ENCODE results near the gene OLFM2. TPM values are rescaled to one million over a fixed set of nuclear protein-coding genes. Genes with fewer than 3 reads are reported as not detected.
"Not testable (repeated sequence)": the region's sequence is repeated elsewhere in the genome, so short reads cannot be mapped to it uniquely, and the experiment has no call there.

OLFM2 gene
- total RNA-seq, 1 donor from 2014 or later: 10.8 TPM

- peak; percentile 99 for DNase-seq (ENCODE audit: low spot score)
Observed at GRCh38 chr19:9834726-9835506, 101.4 kb downstream of the OLFM2 start, which contains the start of gene PIN1. Gene PIN1, plus strand, starts transcription at chr19:9835318. Its CDS starts 27 bp downstream, at chr19:9835345.

GRCh38 chr19:9834307-9834725 is 102.0 kb downstream of the OLFM2 start:
- no peak for DNase-seq (ENCODE audit: low spot score)

- no peak for DNase-seq (ENCODE audit: low spot score)
Observed at GRCh38 chr19:9828551-9829063, 107.7 kb downstream of the OLFM2 start.

GRCh38 chr19:9827289-9828238 is 108.8 kb downstream of the OLFM2 start, which contains the start of gene UBL5:
Gene UBL5, plus strand, starts transcription at chr19:9827918. Its CDS starts 420 bp downstream, at chr19:9828338.
- DNase-seq (ENCODE audit: low spot score): peak; percentile 90

- DNase-seq (ENCODE audit: low spot score): no peak
Observed at GRCh38 chr19:9823816-9824215, 112.5 kb downstream of the OLFM2 start.

GRCh38 chr19:9820034-9820433 is 116.3 kb downstream of the OLFM2 start:
- DNase-seq (ENCODE audit: low spot score): not testable (repeated sequence)

GRCh38 chr19:9819596-9819909 is 116.8 kb downstream of the OLFM2 start:
- DNase-seq (ENCODE audit: low spot score): no peak

- peak; percentile 100 for DNase-seq (ENCODE audit: low spot score)
Observed at GRCh38 chr19:9818734-9819595, 117.3 kb downstream of the OLFM2 start, which contains the start of gene FBXL12. Gene FBXL12, minus strand, starts transcription at chr19:9819079. Its CDS starts 266 bp downstream, at chr19:9818813.

GRCh38 chr19:9818175-9818733 is 118.1 kb downstream of the OLFM2 start:
- no peak for DNase-seq (ENCODE audit: low spot score)

GRCh38 chr19:9811139-9811538 is 125.2 kb downstream of the OLFM2 start:
- DNase-seq (ENCODE audit: low spot score): no peak

- DNase-seq (ENCODE audit: low spot score): no peak
Observed at GRCh38 chr19:9808855-9809824, 127.2 kb downstream of the OLFM2 start.

GRCh38 chr19:9806803-9807202 is 129.5 kb downstream of the OLFM2 start:
- DNase-seq (ENCODE audit: low spot score): no peak

Other genes starting within 250 kb of the OLFM2 start
- 25.0 TPM for gene ZNF846, start 167.8 kb downstream of the OLFM2 start, total RNA-seq
- gene FBXL12, start 117.4 kb downstream of the OLFM2 start, total RNA-seq: 31.9 TPM
- 283 TPM for gene UBL5, start 108.6 kb downstream of the OLFM2 start, total RNA-seq
- 90.8 TPM for gene PIN1, start 101.2 kb downstream of the OLFM2 start, total RNA-seq
- 5.9 TPM for gene COL5A3, start 74.0 kb upstream of the OLFM2 start, total RNA-seq
- gene RDH8, start 77.0 kb upstream of the OLFM2 start, total RNA-seq: not detected
- gene SHFL, start 149.8 kb upstream of the OLFM2 start, total RNA-seq: 71.4 TPM
- 1.2 TPM for gene ANGPTL6, start 166.2 kb upstream of the OLFM2 start, total RNA-seq
- gene PPAN, start 169.8 kb upstream of the OLFM2 start, total RNA-seq: 35.0 TPM
- gene P2RY11, start 175.2 kb upstream of the OLFM2 start, total RNA-seq: 17.8 TPM
- 227 TPM for gene EIF3G, start 183.4 kb upstream of the OLFM2 start, total RNA-seq

All from mucosa of gallbladder (tissue), 1 donor.